ENCODE data around the gene EXD1.

- TF ChIP-seq POLR2A (IDR thresholded peaks at IDR 0.05) (no peak), CTCF (IDR thresholded peaks at IDR 0.05) (no peak), EP300 (IDR thresholded peaks at IDR 0.05; ENCODE audit: low read depth) (no peak), POLR2AphosphoS5 (IDR thresholded peaks at IDR 0.05) (no peak)
Measured at GRCh38 chr15:41219381-41219780, 11.2 kb downstream of the EXD1 start.

Data from transverse colon (tissue), 4 donors.